ENCODE data around the gene OR56A3.

OR56A3 gene

DNA sequence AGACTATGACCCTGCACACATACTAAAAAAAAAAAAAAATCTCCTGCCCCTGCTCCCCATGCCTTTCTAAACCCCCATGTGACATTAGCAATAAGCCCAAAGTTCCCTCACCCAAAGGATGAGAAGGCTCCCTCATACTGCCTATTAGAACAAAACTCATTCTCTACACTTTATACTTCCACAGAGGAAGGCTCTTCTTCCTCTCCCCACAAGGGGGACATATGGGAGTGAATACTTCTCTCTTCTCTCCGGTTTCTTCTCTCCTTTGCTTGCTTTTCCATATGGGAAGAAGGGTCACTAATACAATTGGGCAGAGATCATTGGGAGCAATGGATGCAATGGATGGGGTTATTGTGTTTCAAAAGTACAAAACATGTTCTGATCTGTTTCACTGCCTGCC lies 41.4 kb downstream of the OR56A3 start:
- DNase-seq, result no peak

GRCh38 chr11:5986885-5987284 lies 44.8 kb downstream of the OR56A3 start, which contains the start of gene OR52L1:
OR52L1 (minus strand) TSS chr11:5986985; CDS start chr11:5986930, 55 bp downstream.
- no peak for DNase-seq

DNA sequence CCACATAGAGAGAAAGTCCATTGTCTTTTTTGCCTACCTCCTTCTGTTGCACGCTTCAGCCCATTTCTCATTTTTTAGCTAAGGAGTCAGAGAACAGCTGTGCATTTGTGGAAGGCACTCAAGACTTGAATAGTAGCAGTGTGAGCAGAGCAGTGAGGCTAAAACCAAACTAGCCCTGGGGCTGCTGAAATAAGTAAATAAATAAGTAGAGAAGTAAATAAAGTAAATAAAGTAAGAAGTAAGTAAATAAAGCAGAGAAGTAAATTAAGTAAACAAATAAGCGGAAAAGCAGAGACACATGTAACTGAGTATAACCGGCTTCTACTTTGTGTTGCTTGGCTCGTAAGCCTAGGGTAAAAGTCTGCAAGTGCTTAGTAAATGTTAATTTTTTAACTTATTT lies 47.2 kb downstream of the OR56A3 start:
- no peak for DNase-seq

- no peak for DNase-seq
Observed at GRCh38 chr11:5992150-5992549, 50.1 kb downstream of the OR56A3 start.

- DNase-seq, result no peak
Observed at GRCh38 chr11:5992604-5993251, 50.7 kb downstream of the OR56A3 start.

- no peak for DNase-seq
Observed at GRCh38 chr11:5994791-5995190, 52.7 kb downstream of the OR56A3 start.
